ENCODE data around the gene GIMAP5.
"Not testable (repeated sequence)": the region's sequence is repeated elsewhere in the genome, so short reads cannot be mapped to it uniquely, and the experiment has no call there.

GIMAP5 gene

DNA sequence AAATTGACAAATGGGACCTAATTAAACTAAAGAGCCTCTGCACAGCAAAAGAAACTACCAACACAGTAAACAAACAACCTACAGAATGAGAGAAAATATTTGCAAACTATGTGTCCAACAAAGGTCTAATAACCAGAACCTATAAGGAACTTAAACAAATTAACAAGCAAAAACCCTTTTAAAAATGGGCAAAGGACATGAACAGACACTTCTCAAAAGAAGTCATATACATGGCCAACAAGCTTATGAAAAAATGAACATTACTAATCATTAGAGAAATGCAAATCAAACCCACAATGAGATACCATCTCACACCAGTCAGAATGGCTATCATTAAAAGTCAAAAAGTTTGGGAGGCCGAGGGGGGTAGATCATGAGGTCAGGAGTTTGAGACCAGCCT lies 36.9 kb downstream of the GIMAP5 start:
- not testable (repeated sequence) for DNase-seq (ENCODE audit: low read depth)

DNA sequence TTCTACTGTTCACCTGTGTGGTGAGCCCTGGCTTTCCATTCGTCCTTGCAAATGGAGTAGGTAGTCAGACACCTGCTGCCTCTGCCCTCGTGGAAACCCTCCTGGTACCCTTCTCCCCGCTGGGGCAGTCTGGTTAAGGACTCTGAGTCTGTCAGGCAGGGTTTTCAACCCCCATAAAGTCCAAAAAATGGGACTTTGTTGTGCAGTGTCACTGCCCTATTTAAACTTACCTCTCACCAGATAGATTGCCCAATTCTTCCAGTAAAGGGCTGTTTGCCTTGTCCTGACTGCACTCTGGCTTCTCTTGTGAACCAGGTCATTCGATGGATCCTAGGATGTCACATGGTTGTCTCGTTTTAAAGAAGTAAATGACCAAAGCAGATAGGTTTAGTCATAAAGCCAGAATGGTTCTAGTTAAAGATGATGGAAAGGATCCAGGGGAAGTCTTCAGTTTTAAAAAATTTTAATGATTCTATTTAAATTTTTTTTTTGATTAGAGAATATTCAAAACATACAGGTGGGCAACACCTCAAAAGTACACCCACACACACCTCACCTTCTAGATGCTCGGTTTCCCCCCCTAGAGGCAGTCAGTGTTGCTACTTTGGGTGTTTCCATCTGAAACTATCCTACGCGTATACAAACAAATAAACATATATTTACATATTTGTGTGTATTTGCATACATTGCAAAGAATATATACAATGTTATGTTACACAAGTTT lies 41.0 kb downstream of the GIMAP5 start:
- no peak for DNase-seq (ENCODE audit: low read depth)

DNA sequence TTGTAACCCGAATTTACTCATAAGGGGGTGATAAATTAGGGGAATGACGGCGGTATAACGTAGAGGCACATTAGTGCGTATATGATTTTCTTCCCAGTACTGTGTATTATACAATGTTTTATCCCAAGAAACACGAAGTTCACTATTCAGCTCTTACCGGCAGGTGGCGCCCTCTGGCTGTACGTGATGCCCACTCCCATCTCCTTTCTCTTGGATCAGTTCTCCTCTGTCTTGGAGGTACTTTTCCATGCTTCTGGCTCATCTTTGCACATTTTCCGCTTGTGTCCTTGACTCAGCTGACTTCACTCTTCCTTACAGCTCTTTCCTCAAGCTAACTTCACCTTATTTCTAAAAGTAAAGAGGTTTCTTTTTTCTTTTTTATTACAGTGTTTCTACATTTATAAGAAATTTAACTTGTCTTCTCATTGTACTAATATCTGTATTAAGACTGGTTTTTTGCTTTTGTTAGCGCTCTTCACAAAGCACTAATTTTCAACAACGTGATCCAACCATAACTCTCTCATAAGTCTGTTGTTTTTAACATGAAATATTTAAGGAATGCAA lies 41.6 kb downstream of the GIMAP5 start:
- DNase-seq (ENCODE audit: low read depth): peak; percentile 59

DNA sequence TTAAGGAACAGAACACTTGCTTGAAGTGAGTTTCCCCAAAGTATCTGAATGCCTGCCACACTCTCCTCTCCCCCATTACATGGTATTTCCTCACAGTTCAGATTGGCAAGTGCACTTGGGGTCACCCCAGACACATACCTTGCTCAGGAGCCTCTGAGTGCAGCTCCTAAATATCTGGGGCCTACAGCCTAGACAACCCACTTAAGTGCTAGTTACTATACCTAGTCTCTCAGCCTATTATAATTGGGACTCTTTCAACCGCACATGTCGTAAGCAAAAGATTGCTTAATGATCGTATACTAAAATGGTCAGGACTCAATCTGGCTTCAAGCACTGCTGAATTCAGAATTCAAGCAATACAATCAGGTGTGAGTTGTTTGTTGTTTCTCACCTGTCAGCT lies 43.1 kb downstream of the GIMAP5 start:
- DNase-seq (ENCODE audit: low read depth): no peak

DNA sequence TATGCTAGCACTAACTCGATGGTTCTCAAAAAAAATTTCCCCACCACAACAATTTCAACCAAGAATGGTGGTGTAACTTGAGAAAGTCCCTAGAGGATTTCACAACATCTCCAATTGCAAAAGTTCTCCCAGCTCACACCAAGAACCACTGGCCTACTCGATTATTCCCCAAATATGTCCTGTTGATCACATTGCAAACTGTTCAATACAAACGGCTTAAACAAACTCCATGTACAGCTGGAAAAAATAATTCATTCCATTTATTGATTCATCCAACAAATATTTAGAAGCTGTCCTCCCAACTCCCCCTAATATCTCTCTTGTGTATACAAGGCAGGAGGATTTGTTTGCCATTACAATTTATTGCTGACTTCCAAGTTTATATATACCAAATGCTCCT lies 43.9 kb downstream of the GIMAP5 start:
- DNase-seq (ENCODE audit: low read depth): peak; percentile 71

GRCh38 chr7:150781961-150782360 lies 44.7 kb downstream of the GIMAP5 start:
- no peak for DNase-seq (ENCODE audit: low read depth)

GRCh38 chr7:150784120-150784736 lies 47.0 kb downstream of the GIMAP5 start:
- no peak for DNase-seq (ENCODE audit: low read depth)

GRCh38 chr7:150784954-150785353 lies 47.7 kb downstream of the GIMAP5 start:
- no peak for DNase-seq (ENCODE audit: low read depth)

- peak; percentile 22 for DNase-seq (ENCODE audit: low read depth)
These were observed 50.4 kb downstream of the GIMAP5 start for GRCh38 chr7:150787321-150788281.

- DNase-seq (ENCODE audit: low read depth): peak; percentile 13
These were observed 51.5 kb downstream of the GIMAP5 start for GRCh38 chr7:150788474-150789269.

GRCh38 chr7:150790416-150791075 lies 53.3 kb downstream of the GIMAP5 start:
- DNase-seq (ENCODE audit: low read depth): no peak

DNA sequence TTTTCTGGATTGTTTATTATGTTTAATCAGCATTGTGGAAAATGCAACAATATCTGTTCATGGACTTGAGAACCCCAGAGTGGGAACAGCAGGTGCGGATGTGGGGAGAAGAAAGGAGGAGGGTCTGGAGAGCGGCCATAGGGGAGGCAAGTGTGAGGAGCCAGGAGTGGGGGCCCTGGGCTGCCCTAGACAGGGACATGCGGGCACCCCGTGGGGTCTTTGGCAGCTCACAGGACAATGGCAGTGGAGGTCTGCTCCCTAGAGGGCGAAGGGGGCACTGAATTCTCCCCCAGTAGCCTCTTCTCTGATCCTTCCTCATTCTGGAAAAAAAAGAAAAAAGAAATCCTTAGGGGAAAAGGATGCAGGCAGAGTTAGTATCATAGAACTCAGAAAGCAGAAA lies 54.1 kb downstream of the GIMAP5 start:
- no peak for DNase-seq (ENCODE audit: low read depth)

- DNase-seq (ENCODE audit: low read depth): no peak
These were observed 54.7 kb downstream of the GIMAP5 start for GRCh38 chr7:150791746-150792452.

All from iris pigment epithelial cell (primary cell).